Measurements from ENCODE around the gene BLID.

The BLID gene

GRCh38 chr11:122115524-122116379, at the start of gene BLID:
BLID (minus strand) TSS chr11:122116215; CDS start chr11:122115922, 293 bp downstream.
- H3K27ac ChIP-seq, result no peak within 1 kb of the TSS
- TF ChIP-seq CTCF (conservative IDR thresholded peaks at IDR 0.05), result peak; percentile 70

- H3K27ac ChIP-seq, result no peak overlapping the region
- no peak for TF ChIP-seq CTCF (conservative IDR thresholded peaks at IDR 0.05)
These were observed 47.2 kb upstream of the BLID start for GRCh38 chr11:122163053-122163819.

GRCh38 chr11:122162095-122162494, 46.1 kb upstream of the BLID start:
- no peak for TF ChIP-seq CTCF (conservative IDR thresholded peaks at IDR 0.05)
- H3K27ac ChIP-seq, result no peak overlapping the region

GRCh38 chr11:122160841-122161590, 45.0 kb upstream of the BLID start:
- H3K27ac ChIP-seq, result no peak overlapping the region
- TF ChIP-seq CTCF (conservative IDR thresholded peaks at IDR 0.05), result no peak

- H3K27ac ChIP-seq, result no peak overlapping the region
- TF ChIP-seq CTCF (conservative IDR thresholded peaks at IDR 0.05), result no peak
These were observed 43.8 kb upstream of the BLID start for GRCh38 chr11:122159861-122160260.

- no peak overlapping the region for H3K27ac ChIP-seq
- no peak for TF ChIP-seq CTCF (conservative IDR thresholded peaks at IDR 0.05)
These were observed 43.2 kb upstream of the BLID start for GRCh38 chr11:122159173-122159721.
